ENCODE data around the gene CPN2. TPM values are rescaled to one million over a fixed set of nuclear protein-coding genes. Genes with fewer than 3 reads are reported as not detected.

CPN2 gene
- total and polyA plus RNA-seq, 2 of the 13 experiments (the other 11 are each of a cell fraction or from before 2014, with no cell fraction given), result 26.7 to 27.7 TPM

DNA sequence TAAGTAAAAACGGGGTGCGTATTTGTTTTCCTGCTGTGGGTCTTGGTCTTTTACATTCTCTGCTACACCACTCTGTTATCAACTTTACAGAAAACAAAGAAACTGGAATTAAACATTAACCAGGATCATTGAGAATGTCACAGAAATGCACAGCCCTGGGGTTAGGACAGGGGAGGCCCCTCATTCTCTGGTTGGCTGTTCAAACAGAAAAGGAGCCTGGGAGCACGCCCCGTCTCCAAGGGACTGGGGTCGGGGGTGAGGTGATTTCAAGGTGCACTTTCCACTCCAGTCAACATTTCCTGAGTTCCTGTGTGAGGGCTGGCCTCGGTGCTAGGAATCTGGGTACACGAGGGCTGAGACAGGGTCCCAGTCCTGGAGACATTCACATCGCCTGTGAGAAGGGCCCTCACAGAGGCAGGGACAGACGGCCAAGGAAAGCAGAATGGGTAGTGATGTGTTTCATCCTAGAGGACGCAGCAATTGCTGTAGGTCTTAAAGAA, 30.3 kb downstream of the CPN2 start:
- Histone ChIP-seq H3K79me2 (ENCODE audit: insufficient read depth, low read length) (no peaks in the 10 kb centered on the region), H3K36me3 (replicated peaks in 1 of 2; ENCODE audit: control insufficient read depth in 1 of 2, insufficient read depth in 2 of 2, low read length in 2 of 2) (no peaks in the 10 kb centered on the region), H3K4me3 (replicated peaks in 1 of 3; ENCODE audit: insufficient read depth in 1 of 3, low read depth in 2 of 3, low read length in 3 of 3) (peak overlapping the region in 2 of 3 experiments; percentile 1 to 33; a peak in 3 of 6 replicates), H3K4me1 (ENCODE audit: insufficient read depth, low read length) (peaks cover 78% of the 10 kb centered on the region), H4K20me1 (ENCODE audit: insufficient read depth, low read length) (no peaks in the 10 kb centered on the region), H3K4me2 (ENCODE audit: low read depth, low read length) (peak overlapping the region; percentile 60), H3K27ac (ENCODE audit: extremely low read length, insufficient read depth, low read length) (peak overlapping the region; percentile 65), H3K9ac (ENCODE audit: insufficient read depth, low read depth, low read length) (peak overlapping the region; percentile 23; the same call in 1 of the 2 replicates), H3K9me3 (ENCODE audit: low read length) (peaks cover 10% of the 10 kb centered on the region; the same call in 1 of the 2 replicates), H2AFZ (ENCODE audit: low read length) (no peak overlapping the region), H3K27me3 (ENCODE audit: control insufficient read depth in 1 of 2, insufficient read depth in 2 of 2, low read length in 2 of 2) (no peaks in the 10 kb centered on the region)
- POLR2A ChIA-PET, result no interaction called here
- intact Hi-C loops (cut with micrococcal nuclease; ENCODE audit: unreplicated experiment), result no loop called here
- ATAC-seq, result peak; percentile 86
- peak; percentile 96 for FAIRE-seq
- DNase-seq (ENCODE audit: low spot score), result peak; percentile 83
- CTCF ChIA-PET (ENCODE audit: low intra/inter-chr PET ratio, low total read pairs), result no interaction called here
- no TSS peak for BruUV-seq (replicated peaks)
- in situ Hi-C loops (cut with HindIII; ENCODE audit: extremely low pct_ligation_motif_present, low pct_unique_long_range_greater_than_20kb), result loop anchor here (25.0 kb wide), 1 partner anchor 658 kb away; no protein-coding TSS in a partner anchor
- 0% methylated on average over 10 of the region's 10 CpGs for WGBS (ENCODE audit: low lambda C conversion rate)
- no peak for TF ChIP-seq ZNF644 (CRISPR knock-in tag; IDR thresholded peaks at IDR 0.05; ENCODE audit: low read depth)
- 0 out of 2 replicates have a peak, but pooled peaks have one; percentile 43 for TF ChIP-seq HMGXB3 (CRISPR knock-in tag; IDR thresholded peaks at IDR 0.05; ENCODE audit: borderline replicate concordance)
- no peak for TF ChIP-seq ZNF724P (CRISPR knock-in tag; IDR thresholded peaks at IDR 0.05; ENCODE audit: borderline replicate concordance)
- peak; percentile 64 for TF ChIP-seq KDM6A (CRISPR knock-in tag; IDR thresholded peaks at IDR 0.05; ENCODE audit: low read depth)
- TF ChIP-seq, protein P1, sequence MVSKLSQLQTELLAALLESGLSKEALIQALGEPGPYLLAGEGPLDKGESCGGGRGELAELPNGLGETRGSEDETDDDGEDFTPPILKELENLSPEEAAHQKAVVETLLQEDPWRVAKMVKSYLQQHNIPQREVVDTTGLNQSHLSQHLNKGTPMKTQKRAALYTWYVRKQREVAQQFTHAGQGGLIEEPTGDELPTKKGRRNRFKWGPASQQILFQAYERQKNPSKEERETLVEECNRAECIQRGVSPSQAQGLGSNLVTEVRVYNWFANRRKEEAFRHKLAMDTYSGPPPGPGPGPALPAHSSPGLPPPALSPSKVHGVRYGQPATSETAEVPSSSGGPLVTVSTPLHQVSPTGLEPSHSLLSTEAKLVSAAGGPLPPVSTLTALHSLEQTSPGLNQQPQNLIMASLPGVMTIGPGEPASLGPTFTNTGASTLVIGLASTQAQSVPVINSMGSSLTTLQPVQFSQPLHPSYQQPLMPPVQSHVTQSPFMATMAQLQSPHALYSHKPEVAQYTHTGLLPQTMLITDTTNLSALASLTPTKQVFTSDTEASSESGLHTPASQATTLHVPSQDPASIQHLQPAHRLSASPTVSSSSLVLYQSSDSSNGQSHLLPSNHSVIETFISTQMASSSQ (IDR thresholded peaks at IDR 0.05; ENCODE audit: low read depth), result peak; percentile 97
- TF ChIP-seq, protein P1 (CRISPR knock-in tag; IDR thresholded peaks at IDR 0.05; ENCODE audit: borderline replicate concordance), result peak; percentile 97
- no peak for TF ChIP-seq JUND (CRISPR knock-in tag; IDR thresholded peaks at IDR 0.05)
- TF ChIP-seq, protein P2, sequence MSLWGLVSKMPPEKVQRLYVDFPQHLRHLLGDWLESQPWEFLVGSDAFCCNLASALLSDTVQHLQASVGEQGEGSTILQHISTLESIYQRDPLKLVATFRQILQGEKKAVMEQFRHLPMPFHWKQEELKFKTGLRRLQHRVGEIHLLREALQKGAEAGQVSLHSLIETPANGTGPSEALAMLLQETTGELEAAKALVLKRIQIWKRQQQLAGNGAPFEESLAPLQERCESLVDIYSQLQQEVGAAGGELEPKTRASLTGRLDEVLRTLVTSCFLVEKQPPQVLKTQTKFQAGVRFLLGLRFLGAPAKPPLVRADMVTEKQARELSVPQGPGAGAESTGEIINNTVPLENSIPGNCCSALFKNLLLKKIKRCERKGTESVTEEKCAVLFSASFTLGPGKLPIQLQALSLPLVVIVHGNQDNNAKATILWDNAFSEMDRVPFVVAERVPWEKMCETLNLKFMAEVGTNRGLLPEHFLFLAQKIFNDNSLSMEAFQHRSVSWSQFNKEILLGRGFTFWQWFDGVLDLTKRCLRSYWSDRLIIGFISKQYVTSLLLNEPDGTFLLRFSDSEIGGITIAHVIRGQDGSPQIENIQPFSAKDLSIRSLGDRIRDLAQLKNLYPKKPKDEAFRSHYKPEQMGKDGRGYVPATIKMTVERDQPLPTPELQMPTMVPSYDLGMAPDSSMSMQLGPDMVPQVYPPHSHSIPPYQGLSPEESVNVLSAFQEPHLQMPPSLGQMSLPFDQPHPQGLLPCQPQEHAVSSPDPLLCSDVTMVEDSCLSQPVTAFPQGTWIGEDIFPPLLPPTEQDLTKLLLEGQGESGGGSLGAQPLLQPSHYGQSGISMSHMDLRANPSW (CRISPR knock-in tag; IDR thresholded peaks at IDR 0.05; ENCODE audit: borderline replicate concordance), result no peak
- peak; percentile 11; the same call in 1 of the 2 replicates for TF ChIP-seq ZBTB7B (CRISPR knock-in tag; IDR thresholded peaks at IDR 0.05)
- TF ChIP-seq ZNF720 (CRISPR knock-in tag; IDR thresholded peaks at IDR 0.05), result no peak
- TF ChIP-seq ZNF501 (CRISPR knock-in tag; IDR thresholded peaks at IDR 0.05), result peak; percentile 58; the same call in 1 of the 2 replicates
- TF ChIP-seq NFYC (CRISPR knock-in tag; IDR thresholded peaks at IDR 0.05), result peak; percentile 58; the same call in 1 of the 2 replicates
